ENCODE measurements around the gene CAPZA1.
A peak's percentile ranks its signal among the peaks of the same experiment; 100 is the strongest.
"Not testable (repeated sequence)": the region's sequence is repeated elsewhere in the genome, so short reads cannot be mapped to it uniquely, and the experiment has no call there.

Gene CAPZA1

DNA sequence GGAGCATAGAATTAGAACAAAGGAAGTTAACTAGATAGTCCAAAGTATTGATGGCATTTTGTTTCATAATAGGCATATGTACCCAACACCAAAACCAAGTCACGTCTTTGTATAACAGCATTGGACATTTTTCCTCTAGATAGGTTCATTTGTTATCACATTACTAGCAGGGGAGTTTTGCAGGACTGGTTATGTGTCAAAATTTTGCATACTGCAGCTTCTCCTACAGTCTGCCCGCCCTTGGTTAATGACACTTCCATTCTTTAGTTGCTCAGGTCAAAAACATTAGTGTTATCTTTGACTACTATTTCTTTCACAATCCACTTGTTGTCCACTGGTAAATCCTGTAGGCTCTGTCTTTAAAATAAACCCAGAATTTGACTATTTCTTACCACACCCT, 8.9 kb downstream of the CAPZA1 start:
- DNase-seq = no peak

DNA sequence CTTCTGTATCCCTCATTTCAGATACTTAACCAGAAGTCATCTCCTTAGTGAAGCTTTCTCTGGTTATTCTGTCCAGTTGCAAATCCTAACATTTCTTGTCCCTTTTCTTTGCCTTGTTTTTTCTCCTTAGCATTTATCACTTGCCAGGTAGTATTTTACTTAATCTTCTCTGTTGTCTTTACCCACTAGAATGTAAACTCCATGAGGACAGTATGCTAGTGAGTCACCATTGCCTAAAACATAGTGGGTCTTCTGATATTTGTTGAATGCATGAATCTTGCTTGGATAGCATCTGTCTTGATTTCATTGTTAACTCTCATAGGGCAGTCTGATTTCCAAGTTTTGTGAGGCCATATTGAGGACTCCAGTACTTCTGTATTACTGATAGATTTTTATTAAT, 9.6 kb downstream of the CAPZA1 start:
- DNase-seq = no peak

DNA sequence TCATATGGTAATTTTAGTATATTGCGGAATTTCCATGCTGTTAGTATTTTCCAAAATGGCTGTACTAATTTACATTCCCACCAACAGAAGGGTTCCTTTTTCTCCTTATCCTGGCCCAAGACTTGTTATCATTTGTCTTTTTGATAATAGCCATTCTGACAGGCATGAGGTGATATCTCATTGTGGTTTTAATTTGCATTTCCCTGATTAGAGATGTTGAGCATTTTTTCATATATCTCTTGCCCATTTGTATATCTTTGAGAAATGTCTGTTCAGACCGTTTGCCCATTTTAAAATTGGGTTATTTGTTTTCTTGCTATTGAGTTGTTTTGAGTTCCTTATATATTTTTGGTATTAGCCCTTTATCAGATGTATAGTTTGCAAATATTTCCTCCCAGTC, 14.0 kb downstream of the CAPZA1 start:
- DNase-seq = no peak

DNA sequence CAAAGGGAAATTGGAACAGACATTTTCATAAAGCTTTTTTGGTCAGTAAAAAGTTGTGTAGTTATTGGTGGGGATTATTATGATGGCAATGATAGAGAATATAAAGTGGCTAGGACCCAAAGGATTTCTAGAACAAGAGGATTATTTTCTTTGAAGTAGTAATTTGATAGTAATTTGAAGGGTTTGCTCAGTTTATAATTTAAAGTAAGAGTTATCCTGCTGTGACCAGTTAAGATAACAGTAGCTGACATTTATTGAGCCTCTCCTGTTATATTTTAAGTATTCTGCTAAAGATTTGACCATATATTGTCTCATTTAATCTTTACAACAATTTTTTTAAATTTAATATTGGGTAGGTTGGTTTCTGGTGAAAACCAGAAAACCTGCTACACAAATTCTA, 14.7 kb downstream of the CAPZA1 start:
- DNase-seq = no peak

DNA sequence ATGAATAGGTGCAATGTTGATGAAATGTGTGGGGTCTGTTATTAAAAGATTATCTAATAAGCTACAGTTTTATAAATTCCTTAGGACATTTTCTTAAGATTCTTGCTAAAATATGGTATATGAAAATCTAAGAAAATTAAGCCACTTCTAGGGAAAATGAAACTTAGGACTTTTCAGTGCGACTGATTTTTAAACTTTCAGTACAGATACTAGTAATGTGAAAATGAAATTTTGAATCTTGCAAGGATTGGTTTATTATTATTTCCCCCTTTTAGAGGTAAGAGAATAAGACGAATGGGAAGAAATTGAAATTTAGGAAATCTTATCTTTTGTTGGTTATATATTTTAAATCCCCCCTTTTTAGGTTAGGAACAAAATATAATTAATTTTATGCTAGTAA, 16.4 kb downstream of the CAPZA1 start:
- DNase-seq = no peak

DNA sequence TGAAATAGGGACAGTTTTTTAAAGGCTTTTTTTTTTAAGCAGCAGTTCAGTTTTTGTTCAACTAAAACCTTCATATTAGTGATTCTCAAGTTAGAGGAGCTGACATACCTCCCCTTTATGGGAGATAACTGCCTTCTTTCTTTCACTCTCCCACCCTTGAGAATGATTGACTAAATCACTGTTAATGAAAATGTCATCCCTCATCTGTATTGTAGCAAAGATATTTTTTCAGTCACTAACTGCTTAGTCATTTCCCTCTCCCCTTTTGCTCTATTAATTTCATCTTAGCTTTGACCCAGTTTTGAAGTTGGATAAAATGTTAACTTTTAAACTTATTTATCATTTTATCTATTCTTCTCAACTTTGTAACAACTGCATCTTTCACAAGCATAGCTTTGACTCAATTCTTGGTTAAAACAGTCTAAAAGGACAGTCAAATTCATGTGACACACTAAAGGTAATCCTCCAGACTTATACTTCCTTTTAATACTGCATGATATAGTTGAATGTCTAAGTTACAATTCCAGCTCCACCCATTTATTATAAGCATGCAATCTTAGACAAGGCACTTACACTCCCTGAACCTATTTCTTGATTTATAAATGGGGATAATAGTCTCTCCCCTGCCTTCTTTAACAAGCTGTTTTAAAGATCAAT, 17.1 kb downstream of the CAPZA1 start:
- no peak for DNase-seq

DNA sequence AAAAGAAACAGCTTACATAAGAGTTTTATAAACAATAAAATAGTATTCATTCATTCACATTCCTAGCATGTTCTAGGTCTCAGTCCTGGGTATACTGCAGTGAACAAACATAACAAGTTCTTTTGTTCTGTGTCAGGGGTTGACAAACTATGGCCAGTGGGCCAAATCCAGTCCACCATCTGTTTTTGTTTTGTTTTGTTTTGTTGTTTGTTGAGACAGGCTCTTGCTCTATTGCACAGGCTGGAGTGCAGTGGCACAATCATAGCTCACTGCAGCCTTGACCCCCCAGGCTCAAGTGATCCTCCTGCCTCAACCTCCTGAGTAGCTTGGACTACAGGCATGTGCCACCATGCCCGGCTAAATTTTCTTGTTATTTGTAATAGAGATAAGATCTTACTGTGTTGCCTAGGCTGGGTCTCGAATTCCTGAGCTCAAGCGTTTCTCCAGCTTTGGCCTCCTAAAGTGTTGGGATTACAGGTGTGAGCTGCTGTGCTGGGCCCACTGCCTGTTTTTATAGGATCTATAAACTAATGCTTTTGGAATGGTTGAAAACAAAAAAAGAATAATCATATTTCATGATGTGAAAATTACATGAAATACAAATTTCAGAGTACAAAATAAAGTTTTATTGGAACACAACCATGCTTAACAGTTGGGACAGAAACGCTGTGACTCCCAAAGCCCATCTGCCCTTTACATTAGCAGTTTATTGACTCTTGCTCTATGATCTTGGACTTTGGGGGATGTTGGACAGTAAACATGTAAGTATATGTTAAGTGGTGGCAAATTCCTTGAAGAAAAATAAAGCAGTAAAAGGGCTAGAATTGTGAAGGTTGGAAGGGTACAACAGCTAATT, 17.9 kb downstream of the CAPZA1 start:
- no peak for DNase-seq

DNA sequence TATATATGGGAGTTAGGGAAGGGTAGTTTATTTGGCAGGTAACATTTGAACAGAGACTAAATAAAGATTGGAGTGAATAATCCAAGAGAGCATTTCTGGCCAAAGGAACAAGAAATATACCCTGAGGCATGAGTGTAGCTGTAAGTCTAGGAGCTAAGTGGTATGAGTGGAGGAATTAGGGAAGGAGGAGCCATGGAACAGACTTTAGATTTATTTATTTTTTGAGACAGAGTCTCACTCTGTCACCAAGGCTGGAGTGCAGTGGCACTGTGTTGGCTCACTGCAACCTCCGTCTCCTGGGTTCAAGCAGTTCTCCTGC, 18.4 kb downstream of the CAPZA1 start:
- no peak for DNase-seq

DNA sequence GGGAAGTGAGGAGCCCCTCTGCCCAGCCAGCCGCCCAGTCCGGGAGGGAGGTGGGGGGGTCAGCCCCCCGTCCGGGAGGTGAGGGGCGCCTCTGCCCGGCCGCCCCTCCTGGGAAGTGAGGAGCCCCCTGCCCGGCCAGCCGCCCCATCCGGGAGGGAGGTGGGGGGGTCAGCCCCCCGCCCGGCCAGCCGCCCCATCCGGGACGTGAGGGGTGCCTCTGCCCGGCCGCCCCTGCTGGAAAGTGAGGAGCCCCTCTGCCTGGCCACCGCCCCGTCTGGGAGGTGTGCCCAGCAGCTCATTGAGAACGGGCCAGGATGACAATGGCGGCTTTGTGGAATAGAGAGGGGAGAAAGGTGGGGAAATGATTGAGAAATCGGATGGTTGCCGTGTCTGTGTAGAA, 20.8 kb downstream of the CAPZA1 start:
- not testable (repeated sequence) for DNase-seq

DNA sequence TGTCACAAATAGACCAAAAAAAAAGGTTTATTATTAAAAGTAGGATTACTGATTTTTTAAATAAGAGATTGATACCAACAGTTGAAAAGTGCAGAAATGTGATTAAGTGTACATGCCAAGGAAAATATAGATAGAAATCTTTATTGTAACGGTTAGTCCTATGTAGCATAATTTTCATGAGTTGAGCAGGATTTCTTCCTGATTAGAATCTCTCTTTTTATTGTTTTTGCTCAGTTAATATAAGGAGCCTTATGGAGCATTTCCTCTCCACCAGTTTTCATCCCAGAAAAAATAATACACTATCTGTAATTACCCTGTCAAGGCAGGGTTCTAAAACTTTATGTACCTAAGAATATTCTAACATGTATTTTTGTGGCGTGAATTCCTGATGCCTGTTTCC, 23.4 kb downstream of the CAPZA1 start:
- no peak for DNase-seq

DNA sequence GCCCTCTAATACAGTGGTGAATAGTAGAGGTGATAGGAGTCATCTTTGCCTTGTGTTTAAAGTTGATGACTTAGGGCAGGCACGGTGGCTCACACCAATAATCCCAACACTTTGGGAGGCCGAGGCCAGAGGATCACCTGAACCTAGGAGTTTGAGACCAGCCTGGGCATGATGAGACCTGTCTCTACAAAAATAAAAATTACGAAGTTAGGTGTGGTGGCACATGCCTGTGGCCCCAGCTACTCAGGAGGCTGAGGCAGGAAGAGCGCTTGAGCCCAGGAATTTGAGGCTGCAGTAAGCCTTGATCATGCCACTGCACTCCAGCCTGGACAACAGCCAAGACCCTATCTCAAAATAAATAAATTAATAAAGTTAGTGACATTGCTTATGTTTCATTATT, 26.6 kb downstream of the CAPZA1 start:
- no peak for DNase-seq

DNA sequence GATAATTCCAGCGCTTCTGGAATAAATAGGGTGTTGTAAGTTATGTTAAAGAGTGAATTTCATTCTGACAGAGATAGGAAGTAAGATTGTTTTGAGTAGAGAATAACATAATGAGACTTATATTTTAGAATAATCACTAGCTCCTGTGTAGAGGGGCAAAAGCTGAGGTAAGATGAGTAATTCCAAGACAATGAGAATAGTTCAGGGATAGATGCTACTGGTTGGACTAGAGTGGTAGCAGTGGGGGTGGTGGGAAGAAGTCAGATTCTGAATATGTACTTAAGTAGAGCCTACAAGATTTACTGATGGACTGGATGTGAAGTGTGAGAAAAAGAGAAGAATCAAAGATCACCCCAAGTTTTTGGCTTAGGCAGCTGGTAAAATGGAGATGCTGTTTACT, 31.6 kb downstream of the CAPZA1 start:
- DNase-seq = no peak

DNA sequence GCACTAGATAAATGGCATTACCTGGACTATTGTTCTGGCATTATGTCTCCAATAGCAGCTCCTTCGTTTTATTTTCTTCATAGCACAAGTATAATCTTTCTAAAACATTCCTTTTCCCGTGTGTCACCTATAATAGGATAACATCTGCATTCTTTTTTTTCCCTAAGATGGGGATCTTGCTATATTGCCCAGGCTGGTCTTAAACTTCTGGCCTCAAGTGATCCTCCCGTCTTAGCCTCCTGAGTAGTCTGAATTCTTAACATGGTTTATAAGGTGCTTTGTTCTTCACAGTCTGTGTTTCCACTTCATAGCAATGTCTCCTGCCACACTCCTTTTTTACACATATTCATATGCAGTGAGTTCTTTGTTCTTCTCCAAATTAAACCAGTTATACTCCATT, 46.2 kb downstream of the CAPZA1 start:
- no peak for DNase-seq

DNA sequence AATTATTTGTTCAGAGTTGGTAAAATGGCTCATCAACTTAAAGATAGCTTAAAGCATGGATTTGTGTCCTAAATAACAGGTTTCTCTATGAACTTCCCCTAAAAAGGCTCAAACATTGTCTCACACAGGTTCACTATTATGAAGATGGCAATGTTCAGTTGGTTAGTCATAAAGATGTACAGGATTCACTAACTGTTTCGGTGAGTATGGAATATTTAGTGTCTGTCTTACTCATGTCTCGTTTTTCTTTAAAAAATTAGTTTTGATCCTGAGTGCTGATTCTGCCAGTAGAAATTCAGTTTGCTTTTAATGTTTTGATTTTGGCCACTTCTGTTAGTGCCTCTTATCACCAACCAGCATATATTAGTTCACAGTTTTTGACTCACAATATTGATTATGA, 47.3 kb downstream of the CAPZA1 start:
- DNase-seq = no peak

DNA sequence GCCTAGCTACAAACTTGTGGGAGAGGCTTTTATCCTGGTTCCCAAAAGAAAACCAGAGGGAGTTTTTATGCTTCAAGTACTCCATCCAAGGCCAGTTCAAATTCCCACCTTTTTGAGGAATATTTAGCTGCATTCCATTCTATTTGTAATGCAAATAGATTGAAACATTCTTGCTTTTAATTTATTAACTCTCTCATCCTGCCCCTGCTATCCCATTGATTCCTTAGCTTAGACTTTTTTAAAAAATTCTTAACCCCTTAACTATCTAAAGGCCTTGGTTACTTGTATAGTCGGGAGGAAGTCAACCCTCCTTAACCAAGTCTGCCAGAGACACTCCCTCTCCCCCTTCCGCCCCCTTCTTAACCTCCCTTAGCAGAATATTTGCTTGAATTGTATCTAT, 52.4 kb downstream of the CAPZA1 start:
- no peak for DNase-seq

DNA sequence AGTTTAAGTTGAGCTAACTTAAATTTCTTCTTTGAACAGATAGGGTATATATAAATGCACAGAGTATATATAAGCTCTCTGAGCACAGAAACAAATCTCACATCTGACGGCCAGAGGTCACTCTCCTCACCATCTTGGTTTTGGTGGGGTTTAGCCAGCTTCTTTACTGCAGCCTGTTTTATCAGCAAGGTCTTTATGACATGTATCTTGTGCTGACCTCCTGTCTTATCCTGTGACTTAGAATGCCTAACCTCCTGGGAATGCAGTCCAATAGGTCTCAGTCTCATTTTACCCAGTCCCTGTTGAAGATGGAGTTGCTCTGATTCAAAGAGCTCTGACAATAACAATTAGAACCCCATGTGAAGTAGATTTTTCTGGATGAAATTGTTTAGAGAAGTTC, 53.2 kb downstream of the CAPZA1 start:
- DNase-seq = no peak

DNA sequence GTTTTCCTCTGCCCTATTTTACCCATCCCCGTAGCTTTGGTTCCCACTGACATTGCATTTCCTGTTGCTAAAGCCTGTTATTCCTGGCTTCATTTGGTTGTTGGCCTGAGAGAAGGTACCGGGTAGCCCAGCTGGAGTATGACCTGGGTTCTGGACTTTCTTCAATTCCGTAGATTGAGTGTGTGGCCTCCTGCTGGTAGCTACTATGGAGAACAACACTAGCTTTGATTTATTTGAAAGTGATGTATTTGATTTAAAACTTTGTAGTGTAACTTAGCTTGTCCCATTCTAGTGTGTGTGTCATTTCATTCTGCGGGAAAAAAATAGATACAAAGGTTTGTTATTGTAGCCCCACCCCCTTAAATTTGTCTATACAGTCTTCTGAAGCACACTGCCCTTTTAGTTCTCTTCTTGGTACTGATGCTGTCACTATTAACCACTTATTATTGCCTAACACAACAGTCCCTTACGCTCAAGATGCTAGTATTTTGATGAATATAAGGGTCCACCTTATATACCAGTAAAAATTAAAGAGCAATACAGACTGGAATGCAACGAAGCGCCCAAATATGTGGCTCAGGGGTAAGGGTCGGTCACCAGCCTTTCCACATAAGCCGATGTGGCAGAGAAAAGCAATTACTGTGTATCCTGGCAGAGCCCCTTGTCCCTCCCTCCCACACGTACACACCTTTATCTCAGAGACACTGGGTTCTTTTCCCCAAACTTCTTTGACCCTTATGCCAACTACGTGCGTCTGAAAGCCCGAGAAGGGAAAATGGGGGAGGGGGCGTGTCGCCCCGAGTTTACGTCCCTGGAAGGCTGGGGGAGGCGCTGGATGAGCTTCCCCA, 54.2 kb downstream of the CAPZA1 start:
- no peak for DNase-seq

DNA sequence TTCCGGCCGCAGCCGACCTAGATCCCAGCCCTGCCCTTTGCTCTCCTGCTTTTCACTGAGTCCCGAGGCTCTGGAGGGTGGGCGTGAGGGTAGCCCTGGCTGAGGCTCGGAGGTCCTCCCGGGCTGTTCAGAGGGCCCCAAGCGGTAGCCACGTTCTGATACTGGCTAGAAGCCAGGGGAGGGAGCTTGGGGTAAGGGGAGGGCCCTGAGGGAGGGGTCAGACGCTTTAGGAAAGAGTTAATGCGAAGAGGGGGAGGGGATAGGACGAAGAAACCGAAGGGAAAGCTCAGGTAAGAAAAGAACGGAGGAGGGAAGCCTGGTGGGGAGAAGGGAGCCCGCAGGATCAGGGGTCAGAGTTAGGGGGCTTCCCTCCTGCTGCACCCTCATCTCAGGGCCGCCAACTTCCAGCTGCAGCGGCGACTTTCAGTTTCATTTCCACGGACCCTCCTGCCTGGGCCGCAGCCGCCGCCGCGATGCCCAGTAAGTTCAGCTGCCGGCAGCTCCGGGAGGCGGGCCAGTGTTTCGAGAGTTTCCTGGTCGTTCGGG, 54.9 kb downstream of the CAPZA1 start, which contains the start of gene MOV10:
TSS of gene MOV10 (plus strand) at position 220 of the 546 bp plus-strand sequence. CDS start at position 474, 254 bp downstream.
- peak; percentile 43 for DNase-seq

DNA sequence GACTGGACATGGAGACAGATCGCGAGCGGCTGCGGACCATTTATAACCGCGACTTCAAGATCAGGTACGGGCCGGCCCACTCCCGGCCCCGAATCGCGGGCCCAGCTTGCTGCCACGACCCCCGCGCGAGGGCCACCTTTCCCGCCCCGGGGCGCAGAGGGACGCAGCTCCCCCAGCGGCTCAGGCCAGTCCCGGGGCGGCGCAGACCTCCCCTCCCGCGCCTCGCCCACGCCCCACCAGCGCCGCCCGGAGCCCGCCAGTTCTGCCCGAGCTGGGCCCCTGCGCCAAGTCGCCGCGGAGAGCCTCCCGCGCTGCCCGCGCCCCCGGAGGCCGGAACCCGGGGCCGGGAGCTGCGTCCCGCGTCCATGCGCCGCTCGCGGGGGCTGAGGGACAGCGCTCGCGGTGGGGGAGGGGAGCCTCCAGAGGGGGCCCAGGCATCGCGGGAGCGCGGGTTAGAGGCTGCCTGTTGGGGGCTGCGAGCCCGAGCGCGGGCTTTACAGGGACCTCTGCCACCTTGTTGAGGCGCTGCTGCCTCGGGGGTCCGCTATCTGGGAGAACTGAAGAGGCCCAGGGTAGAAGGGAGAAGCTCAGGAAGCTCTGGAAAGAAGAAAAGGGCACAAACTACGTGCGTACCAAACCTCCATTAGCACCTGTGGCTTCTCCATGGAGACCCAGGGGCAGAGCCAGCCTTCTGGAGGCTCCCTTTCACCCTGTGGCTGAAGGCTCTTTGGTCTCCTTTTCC, 55.5 kb downstream of the CAPZA1 start:
- peak; percentile 54 for DNase-seq

DNA sequence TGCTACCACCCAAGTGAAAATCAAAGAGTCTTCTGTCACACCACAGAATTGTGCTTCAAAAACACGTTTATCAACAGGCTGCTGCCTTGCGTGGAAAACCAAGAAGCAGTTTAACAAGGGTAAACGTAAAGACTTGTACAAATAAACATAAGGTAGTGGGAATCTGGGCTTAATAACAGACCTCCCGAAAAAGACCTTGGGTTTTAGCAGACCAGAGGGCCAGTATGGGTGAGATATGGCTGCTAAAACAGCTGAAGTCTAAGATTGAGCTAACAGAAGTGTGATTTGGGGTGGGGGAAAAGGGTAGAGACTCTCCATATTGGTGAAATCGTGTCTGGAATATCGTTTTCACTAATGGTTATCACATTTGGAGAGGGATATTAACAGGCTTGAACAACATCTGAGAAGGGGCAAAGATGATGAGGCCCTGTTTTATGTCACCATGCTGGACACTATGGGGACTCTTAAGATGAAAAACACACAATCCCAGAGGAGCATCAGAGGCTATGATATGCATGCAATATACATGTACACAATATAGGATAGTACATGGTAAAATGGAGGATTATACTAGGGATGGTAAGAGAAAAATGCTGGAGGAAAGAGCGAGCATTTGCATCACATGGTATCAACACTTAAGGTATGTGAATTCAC, 56.2 kb downstream of the CAPZA1 start:
- DNase-seq = no peak

DNA sequence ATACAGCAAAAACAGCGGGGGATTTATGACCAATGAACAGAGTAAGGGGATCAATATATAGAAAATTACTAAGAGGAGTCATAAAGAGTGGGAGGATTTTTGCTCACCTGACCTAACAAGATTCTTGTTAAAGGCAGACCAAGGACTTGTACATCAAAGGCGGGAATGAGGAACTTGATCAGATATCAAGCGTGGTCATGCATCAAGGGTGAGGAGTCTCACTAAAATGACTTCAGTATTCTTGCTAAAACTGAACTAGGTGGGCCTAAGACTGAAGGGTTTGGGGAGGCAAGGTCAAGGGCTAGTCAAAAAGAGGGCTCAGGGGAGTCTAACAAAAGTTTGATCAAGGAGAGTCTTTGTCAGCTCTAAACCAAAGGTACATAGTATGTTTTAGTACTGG, 56.9 kb downstream of the CAPZA1 start:
- DNase-seq = no peak

DNA sequence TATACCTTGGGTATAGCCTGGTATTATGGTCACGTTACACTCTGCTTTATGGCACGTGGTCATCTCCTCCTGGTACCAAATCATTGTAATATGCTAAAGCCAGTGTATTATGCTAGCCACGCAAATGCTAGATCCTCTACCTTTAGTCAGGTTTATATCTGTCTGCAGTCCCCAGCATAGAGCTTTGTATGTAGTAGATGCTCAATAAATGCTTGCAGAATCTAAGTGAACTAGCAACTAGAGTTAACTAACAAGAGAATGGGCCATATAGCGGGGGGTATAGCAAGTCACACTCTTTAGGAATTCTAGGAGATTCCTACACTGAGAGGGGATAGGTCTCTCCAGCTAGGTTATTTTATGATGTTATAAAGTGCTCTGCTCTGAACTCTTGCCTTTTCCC, 57.9 kb downstream of the CAPZA1 start:
- no peak for DNase-seq

All from NCI-H1092 (cell line).